Upper lobe of left lung (tissue), 4 donors: Measurements from ENCODE around the gene KIF6.
"Not testable (repeated sequence)": the region's sequence is repeated elsewhere in the genome, so short reads cannot be mapped to it uniquely, and the experiment has no call there.

Source experiments
- CTCF ChIP-seq, 6 experiments: fragments of 450-650 bp in 4 of 6; fragments of 200-600 bp in 2 of 6; sonication (generic) in 2 of 6; IDR thresholded peaks; one replicate each; pipeline ENCODE4 v1.5.1; 2016 to 2019; ENCODE audit warnings: antibody characterized with exemption in 6 of 6
- POLR2A ChIP-seq, 4 donors: fragments of 450-650 bp; IDR thresholded peaks; one replicate each; pipeline ENCODE4 v1.5.1; 2016 to 2017; ENCODE audit warnings: antibody characterized with exemption in 4 of 4, mild to moderate bottlenecking in 2 of 4

GRCh38 chr6:39509831-39510230 lies 215.4 kb downstream of the KIF6 start:
- TF ChIP-seq POLR2A, CTCF (IDR thresholded peaks at IDR 0.05): not testable (repeated sequence)
